ENCODE measurements around the gene TOM1L2. TPM values are rescaled to one million over a fixed set of nuclear protein-coding genes. Genes with fewer than 3 reads are reported as not detected.

The TOM1L2 gene
- total and polyA plus RNA-seq, 2 of the 4 experiments (the other 2 are of a cell fraction), result 34.4 to 51.7 TPM

DNA sequence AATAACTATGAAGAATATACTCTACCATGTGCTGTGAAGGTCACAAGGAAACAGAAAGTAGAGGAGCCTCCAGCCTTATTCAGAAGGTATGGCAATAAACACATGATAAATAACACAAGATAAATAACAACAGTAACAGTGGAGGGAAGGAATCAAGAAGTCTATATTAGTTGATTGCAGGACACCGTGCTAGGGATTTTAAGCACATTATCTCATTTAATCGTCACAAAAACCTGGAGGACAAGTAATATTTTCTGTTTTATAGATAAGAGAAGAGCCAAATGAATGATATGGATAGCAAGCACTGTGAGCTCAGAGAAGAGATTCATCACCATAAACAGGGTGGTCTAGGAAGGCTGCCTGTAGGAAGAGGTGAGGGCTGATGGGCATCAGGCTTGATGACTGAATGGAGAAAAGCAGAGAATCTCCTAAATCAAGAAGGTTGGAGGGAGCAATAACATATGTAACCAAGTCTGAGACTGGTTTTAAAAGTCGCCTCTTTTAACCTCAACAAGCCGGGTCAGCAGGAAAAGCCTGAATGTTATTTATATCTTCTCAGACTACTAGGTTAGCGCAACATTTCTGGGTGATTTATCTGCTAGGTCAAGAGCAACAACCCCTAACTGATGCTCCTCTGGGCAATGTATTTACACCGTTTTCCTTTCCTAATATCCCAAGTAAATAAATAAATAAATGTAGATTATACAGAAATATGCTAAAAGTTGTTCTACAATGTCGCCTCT is 8.3 kb downstream of the TOM1L2 start (continued):
- no peak for TF ChIP-seq MAFK (IDR thresholded peaks at IDR 0.05; ENCODE audit: low read depth, low read length)

- no TSS peak for BruUV-seq (replicated peaks)
- Histone ChIP-seq H4K5ac (ENCODE audit: low read depth, low read length) (no peak overlapping the region), H2AK9ac (replicated peaks; ENCODE audit: low read depth, low read length, poor library complexity) (no peak overlapping the region), H3K18ac (ENCODE audit: low read depth, low read length) (no peak overlapping the region), H2BK20ac (ENCODE audit: low read depth, low read length) (no peak overlapping the region), H3K27ac (ENCODE audit: insufficient read depth, low read length) (no peak overlapping the region), H3K4me1 (ENCODE audit: control insufficient read depth, insufficient read depth, low read length) (peaks cover 19% of the 10 kb centered on the region), H2BK120ac (ENCODE audit: low read depth, low read length) (no peak overlapping the region), H3K27me3 (ENCODE audit: control insufficient read depth, insufficient read depth, low read length) (no peaks in the 10 kb centered on the region), H3K9me3 (ENCODE audit: control insufficient read depth, insufficient read depth, low read length) (no peaks in the 10 kb centered on the region), H3K56ac (ENCODE audit: extremely low read depth, insufficient read depth, low read length) (no peak overlapping the region), H3K4me3 (ENCODE audit: insufficient read depth, low read depth, low read length) (no peak overlapping the region), H3K4me2 (ENCODE audit: low read depth, low read length) (no peak overlapping the region), H2AK5ac (ENCODE audit: low read depth, low read length) (no peak overlapping the region), H3K23ac (ENCODE audit: low read depth, low read length) (no peak overlapping the region), H3K9ac (ENCODE audit: low read depth, low read length) (no peak overlapping the region), H4K20me1 (ENCODE audit: insufficient read depth, low read length) (peaks cover 30% of the 10 kb centered on the region; the same call in 1 of the 2 replicates), H4K91ac (ENCODE audit: insufficient read depth, low read depth, low read length) (no peak overlapping the region), H3K9me1 (ENCODE audit: insufficient read depth, low read length) (peaks cover 13% of the 10 kb centered on the region), H2BK5ac (ENCODE audit: low read depth, low read length, poor library complexity, severe bottlenecking) (no peak overlapping the region), H2BK15ac (ENCODE audit: low read depth, low read length) (no peak overlapping the region), H4K8ac (ENCODE audit: low read depth in 2 of 2, low read length in 2 of 2) (no peak overlapping the region), H2AFZ (replicated peaks; ENCODE audit: low read length, poor library complexity) (no peak overlapping the region), H3K14ac (replicated peaks; ENCODE audit: low read depth, low read length) (no peak overlapping the region), H3K79me1 (ENCODE audit: low read depth in 1 of 2, low read length in 2 of 2) (peaks cover 24 to 70% of the 10 kb centered on the region in 2 experiments), H3K36me3 (ENCODE audit: control insufficient read depth, insufficient read depth, low read length) (no peaks in the 10 kb centered on the region), H3K4ac (ENCODE audit: low read depth, low read length) (no peak overlapping the region)
- intact Hi-C loops (cut with micrococcal nuclease) (no loop called here), dilution Hi-C loops (cut with HindIII; ENCODE audit: low sequenced_read_pairs, unreplicated experiment) (no loop called here), in situ Hi-C loops (cut with MboI; ENCODE audit: low sequenced_read_pairs) (no loop called here)
- ChIA-PET CTCF (no interaction called here), POLR2A (ENCODE audit: unreplicated experiment) (no interaction called here)
- ATAC-seq (ENCODE audit: low read depth) (no peak), DNase-seq (no peak)
- TF ChIP-seq FOS (IDR thresholded peaks at IDR 0.05; ENCODE audit: low read depth, low read length) (no peak), RAD21 (IDR thresholded peaks at IDR 0.05; ENCODE audit: low read length) (no peak), BHLHE40 (IDR thresholded peaks at IDR 0.05; ENCODE audit: low read depth, low read length) (no peak), CTCF (conservative IDR thresholded peaks at IDR 0.05; ENCODE audit: low read depth, low read length) (no peak)
- TF ChIP-seq, protein P1, sequence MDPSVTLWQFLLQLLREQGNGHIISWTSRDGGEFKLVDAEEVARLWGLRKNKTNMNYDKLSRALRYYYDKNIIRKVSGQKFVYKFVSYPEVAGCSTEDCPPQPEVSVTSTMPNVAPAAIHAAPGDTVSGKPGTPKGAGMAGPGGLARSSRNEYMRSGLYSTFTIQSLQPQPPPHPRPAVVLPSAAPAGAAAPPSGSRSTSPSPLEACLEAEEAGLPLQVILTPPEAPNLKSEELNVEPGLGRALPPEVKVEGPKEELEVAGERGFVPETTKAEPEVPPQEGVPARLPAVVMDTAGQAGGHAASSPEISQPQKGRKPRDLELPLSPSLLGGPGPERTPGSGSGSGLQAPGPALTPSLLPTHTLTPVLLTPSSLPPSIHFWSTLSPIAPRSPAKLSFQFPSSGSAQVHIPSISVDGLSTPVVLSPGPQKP (IDR thresholded peaks at IDR 0.05; ENCODE audit: borderline replicate concordance, low read depth, low read length), result no peak
- WGBS, 2 experiments (ENCODE audit: extremely low coverage in 2 of 2, insufficient read length in 1 of 2), result 83% methylated on average over 1 of the region's 4 CpGs; no CpG with 5 or more reads in 1 of the 2 experiments
Observed at GRCh38 chr17:17963066-17963465, 9.1 kb downstream of the TOM1L2 start.

All from IMR-90 (cell line).